ENCODE data around the gene NCKAP5. TPM values are rescaled to one million over a fixed set of nuclear protein-coding genes. Genes with fewer than 3 reads are reported as not detected.
A peak's percentile ranks its signal among the peaks of the same experiment; 100 is the strongest.

Gene NCKAP5
- total and polyA plus RNA-seq, 4 donors: 0.57 to 2.8 (median 2.4) TPM

DNA sequence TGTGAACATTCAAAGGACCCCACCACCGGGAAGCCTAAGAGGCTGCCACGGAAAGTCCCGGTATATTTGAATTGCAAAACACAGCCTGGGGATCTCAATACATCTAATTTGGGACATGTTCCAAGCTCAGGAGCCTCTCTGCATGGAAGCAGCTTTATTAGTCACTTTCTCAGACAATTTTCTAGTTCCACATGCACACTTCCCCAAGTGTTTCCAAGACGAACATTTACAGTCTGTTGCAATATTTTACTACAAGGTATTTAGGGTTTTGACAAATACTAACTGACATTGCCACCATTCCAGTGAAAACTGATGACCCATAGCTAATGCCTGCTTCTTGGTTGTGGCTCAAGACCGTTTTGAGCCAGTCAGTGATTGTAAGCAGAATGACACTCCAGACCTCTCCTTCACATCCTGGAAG lies 145.3 kb downstream of the NCKAP5 start:
- H3K9me3 ChIP-seq (ENCODE audit: control insufficient read depth in 4 of 4, low read length in 3 of 4): no peaks in the 10 kb centered on the region
- DNase-seq (ENCODE audit: low spot score): no peak
- H3K27ac ChIP-seq (ENCODE audit: low read depth in 1 of 2, low read length in 2 of 2): no peak overlapping the region
- H3K36me3 ChIP-seq (ENCODE audit: control insufficient read depth in 4 of 4, insufficient read depth in 3 of 4, low read depth in 1 of 4, low read length in 3 of 4): no peaks in the 10 kb centered on the region
- no peak overlapping the region for H3K4me3 ChIP-seq (ENCODE audit: low read depth in 1 of 3, low read length in 3 of 3)
- TF ChIP-seq TAF1 (conservative IDR thresholded peaks at IDR 0.05) (no peak), JUND (IDR thresholded peaks at IDR 0.05) (no peak), FOXA1 (IDR thresholded peaks at IDR 0.05) (no peak)
- TF ChIP-seq, protein P1, sequence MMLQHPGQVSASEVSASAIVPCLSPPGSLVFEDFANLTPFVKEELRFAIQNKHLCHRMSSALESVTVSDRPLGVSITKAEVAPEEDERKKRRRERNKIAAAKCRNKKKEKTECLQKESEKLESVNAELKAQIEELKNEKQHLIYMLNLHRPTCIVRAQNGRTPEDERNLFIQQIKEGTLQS (IDR thresholded peaks at IDR 0.05): no peak
- peaks cover 2 to 11% (median 7%) of the 10 kb centered on the region in 4 donors for H3K4me1 ChIP-seq (ENCODE audit: control insufficient read depth in 4 of 4, insufficient read depth in 4 of 4, low read length in 3 of 4)
- no peak overlapping the region for H3K9ac ChIP-seq (ENCODE audit: low read depth in 1 of 2, low read length in 2 of 2)
- 44% methylated on average over 5 of the region's 5 CpGs for WGBS
- no peaks in the 10 kb centered on the region for H3K27me3 ChIP-seq (ENCODE audit: control insufficient read depth in 4 of 4, insufficient read depth in 4 of 4, low read length in 3 of 4)

DNA sequence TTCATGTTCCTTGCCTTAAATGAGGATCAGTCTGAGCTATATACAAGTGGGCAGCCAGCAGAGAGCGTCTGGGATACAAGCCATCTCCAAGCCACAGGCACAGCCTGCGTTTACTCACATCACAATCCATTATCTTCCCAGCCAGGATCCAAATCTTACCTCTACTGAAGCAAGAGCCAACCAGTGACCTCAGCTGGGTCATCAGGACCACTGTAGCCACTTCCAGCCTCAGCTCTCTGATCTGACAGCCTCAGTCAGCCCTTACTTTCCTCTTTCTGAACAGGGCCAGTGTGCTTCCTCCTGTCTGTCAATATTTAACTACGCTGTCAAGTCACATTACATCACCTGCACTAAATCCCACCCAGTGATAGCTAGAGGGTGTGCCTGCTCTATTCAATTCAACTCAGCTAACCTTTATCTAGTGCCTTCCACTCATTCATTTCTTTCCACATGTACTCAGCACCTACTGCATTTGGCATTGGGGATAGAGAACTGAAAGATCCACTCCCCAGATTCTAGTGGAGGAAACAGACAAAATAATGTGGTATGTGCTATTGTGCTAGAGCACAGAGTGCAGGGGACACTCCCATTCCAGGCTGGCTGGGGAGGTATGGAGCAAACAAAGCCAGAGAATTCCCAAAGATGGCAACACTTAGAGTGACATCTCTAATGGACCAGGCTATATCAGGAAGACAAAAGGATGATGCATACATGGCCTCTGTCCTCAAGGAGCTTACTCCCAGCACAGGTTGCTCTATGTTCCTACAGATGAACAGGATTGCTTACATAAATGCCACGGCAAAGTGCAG lies 146.5 kb downstream of the NCKAP5 start:
- Histone ChIP-seq H3K27ac (ENCODE audit: low read depth in 1 of 2, low read length in 2 of 2) (peak overlapping the region; percentile 51 to 59), H3K4me1 (ENCODE audit: control insufficient read depth in 4 of 4, insufficient read depth in 4 of 4, low read length in 3 of 4) (peaks cover 2 to 11% (median 7%) of the 10 kb centered on the region in 4 donors), H3K9me3 (ENCODE audit: control insufficient read depth in 4 of 4, low read length in 3 of 4) (no peaks in the 10 kb centered on the region), H3K4me3 (ENCODE audit: low read depth in 1 of 3, low read length in 3 of 3) (no peak overlapping the region), H3K9ac (ENCODE audit: low read depth in 1 of 2, low read length in 2 of 2) (no peak overlapping the region), H3K27me3 (ENCODE audit: control insufficient read depth in 4 of 4, insufficient read depth in 4 of 4, low read length in 3 of 4) (no peaks in the 10 kb centered on the region), H3K36me3 (ENCODE audit: control insufficient read depth in 4 of 4, insufficient read depth in 3 of 4, low read depth in 1 of 4, low read length in 3 of 4) (no peaks in the 10 kb centered on the region)
- DNase-seq (ENCODE audit: low spot score): no peak
- 44% methylated on average over 4 of the region's 4 CpGs for WGBS
- TF ChIP-seq REST (IDR thresholded peaks at IDR 0.05) (no peak), SP1 (IDR thresholded peaks at IDR 0.05) (peak; percentile 42), HNF4G (IDR thresholded peaks at IDR 0.05) (no peak), JUND (IDR thresholded peaks at IDR 0.05) (no peak), RXRA (IDR thresholded peaks at IDR 0.05) (peak; percentile 48 to 60), RAD21 (IDR thresholded peaks at IDR 0.05) (peak; percentile 66), GABPA (IDR thresholded peaks at IDR 0.05 in 1 of 2, conservative IDR thresholded peaks at IDR 0.05 in 1 of 2) (no peak), TAF1 (conservative IDR thresholded peaks at IDR 0.05) (no peak), HNF4A (conservative IDR thresholded peaks at IDR 0.05) (peak in 1 of 2 donors; percentile 23), YY1 (IDR thresholded peaks at IDR 0.05) (no peak), EGR1 (IDR thresholded peaks at IDR 0.05; ENCODE audit: low read depth in 2 of 2) (no peak), CTCF (IDR thresholded peaks at IDR 0.05; ENCODE audit: low read depth, low read length, missing input control) (no peak), FOXA2 (IDR thresholded peaks at IDR 0.05) (peak; percentile 40), FOXA1 (IDR thresholded peaks at IDR 0.05) (no peak)
- TF ChIP-seq, protein P2, sequence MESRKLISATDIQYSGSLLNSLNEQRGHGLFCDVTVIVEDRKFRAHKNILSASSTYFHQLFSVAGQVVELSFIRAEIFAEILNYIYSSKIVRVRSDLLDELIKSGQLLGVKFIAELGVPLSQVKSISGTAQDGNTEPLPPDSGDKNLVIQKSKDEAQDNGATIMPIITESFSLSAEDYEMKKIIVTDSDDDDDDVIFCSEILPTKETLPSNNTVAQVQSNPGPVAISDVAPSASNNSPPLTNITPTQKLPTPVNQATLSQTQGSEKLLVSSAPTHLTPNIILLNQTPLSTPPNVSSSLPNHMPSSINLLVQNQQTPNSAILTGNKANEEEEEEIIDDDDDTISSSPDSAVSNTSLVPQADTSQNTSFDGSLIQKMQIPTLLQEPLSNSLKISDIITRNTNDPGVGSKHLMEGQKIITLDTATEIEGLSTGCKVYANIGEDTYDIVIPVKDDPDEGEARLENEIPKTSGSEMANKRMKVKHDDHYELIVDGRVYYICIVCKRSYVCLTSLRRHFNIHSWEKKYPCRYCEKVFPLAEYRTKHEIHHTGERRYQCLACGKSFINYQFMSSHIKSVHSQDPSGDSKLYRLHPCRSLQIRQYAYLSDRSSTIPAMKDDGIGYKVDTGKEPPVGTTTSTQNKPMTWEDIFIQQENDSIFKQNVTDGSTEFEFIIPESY (IDR thresholded peaks at IDR 0.05): no peak
- TF ChIP-seq, protein P1 (IDR thresholded peaks at IDR 0.05): no peak
- TF ChIP-seq, protein P3, sequence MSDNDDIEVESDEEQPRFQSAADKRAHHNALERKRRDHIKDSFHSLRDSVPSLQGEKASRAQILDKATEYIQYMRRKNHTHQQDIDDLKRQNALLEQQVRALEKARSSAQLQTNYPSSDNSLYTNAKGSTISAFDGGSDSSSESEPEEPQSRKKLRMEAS (IDR thresholded peaks at IDR 0.05): no peak
